Measurements from ENCODE around the gene FFAR2. TPM values are rescaled to one million over a fixed set of nuclear protein-coding genes. Genes with fewer than 3 reads are reported as not detected.
A peak's percentile ranks its signal among the peaks of the same experiment; 100 is the strongest.

Gene FFAR2
- total and polyA plus RNA-seq, 9 of the 15 experiments (the other 6 are each of a cell fraction or from before 2014, with no cell fraction given), result not detected

DNA sequence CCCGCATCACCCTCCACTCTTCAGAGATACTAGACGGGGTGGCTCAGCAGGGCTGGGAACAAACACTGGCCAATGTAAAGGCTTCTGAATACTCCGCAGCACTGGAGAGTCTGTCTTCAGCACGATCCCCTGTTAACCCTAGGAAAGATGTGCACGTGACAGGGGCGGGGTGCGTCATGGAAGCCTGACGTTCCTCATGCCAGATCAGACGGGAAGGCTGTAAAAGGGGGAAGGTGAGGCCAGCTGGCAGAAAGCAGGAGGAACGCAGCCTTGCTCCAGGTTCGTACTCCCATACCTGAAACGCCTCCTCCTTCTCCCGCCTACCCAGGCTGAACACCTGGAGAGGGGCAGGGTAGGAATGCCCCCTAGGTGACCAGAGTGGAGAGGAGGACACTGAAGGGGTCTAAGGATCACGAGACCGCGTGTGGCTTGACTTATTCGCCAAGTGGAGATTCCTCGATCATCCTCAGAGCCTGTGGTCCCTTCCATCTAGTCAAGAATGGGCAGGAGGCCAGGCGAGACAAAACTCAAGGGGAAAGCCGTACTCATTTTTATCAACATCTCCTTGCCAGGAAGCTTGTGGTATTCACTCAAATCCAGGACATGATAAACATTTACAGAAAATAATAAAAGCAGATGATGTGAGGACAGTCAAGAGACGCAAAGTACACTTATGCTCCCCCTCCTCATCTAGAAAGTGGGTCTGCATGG, 18.2 kb upstream of the FFAR2 start (continued):
- TF ChIP-seq MGA (IDR thresholded peaks at IDR 0.05) (peak; percentile 36), RBM14 (IDR thresholded peaks at IDR 0.05; ENCODE audit: borderline replicate concordance, insufficient read depth, low read depth, low read length) (no peak), EWSR1 (IDR thresholded peaks at IDR 0.05; ENCODE audit: borderline replicate concordance, low read depth, partially characterized antibody) (no peak), CREM (IDR thresholded peaks at IDR 0.05; ENCODE audit: low read depth) (no peak), MLX (CRISPR knock-in tag; conservative IDR thresholded peaks at IDR 0.05) (no peak), MEF2A (IDR thresholded peaks at IDR 0.05; ENCODE audit: control insufficient read depth, low read depth, low read length) (no peak), JUNB (CRISPR knock-in tag; conservative IDR thresholded peaks at IDR 0.05) (no peak), PHB2 (IDR thresholded peaks at IDR 0.05; ENCODE audit: low read depth) (no peak), SRSF1 (IDR thresholded peaks at IDR 0.05; ENCODE audit: low read depth, low read length) (no peak)
- TF ChIP-seq, protein P1, sequence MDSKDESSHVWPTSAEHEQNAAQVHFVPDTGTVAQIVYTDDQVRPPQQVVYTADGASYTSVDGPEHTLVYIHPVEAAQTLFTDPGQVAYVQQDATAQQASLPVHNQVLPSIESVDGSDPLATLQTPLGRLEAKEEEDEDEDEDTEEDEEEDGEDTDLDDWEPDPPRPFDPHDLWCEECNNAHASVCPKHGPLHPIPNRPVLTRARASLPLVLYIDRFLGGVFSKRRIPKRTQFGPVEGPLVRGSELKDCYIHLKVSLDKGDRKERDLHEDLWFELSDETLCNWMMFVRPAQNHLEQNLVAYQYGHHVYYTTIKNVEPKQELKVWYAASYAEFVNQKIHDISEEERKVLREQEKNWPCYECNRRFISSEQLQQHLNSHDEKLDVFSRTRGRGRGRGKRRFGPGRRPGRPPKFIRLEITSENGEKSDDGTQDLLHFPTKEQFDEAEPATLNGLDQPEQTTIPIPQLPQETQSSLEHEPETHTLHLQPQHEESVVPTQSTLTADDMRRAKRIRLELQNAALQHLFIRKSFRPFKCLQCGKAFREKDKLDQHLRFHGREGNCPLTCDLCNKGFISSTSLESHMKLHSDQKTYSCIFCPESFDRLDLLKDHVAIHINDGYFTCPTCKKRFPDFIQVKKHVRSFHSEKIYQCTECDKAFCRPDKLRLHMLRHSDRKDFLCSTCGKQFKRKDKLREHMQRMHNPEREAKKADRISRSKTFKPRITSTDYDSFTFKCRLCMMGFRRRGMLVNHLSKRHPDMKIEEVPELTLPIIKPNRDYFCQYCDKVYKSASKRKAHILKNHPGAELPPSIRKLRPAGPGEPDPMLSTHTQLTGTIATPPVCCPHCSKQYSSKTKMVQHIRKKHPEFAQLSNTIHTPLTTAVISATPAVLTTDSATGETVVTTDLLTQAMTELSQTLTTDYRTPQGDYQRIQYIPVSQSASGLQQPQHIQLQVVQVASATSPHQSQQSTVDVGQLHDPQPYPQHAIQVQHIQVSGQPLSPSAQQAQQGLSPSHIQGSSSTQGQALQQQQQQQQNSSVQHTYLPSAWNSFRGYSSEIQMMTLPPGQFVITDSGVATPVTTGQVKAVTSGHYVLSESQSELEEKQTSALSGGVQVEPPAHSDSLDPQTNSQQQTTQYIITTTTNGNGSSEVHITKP (IDR thresholded peaks at IDR 0.05; ENCODE audit: partially characterized antibody), result peak; percentile 35
